ENCODE results near the gene STXBP5L.

Gene STXBP5L

GRCh38 chr3:120988994-120989393 lies 81.0 kb downstream of the STXBP5L start:
- TF ChIP-seq CTCF (IDR thresholded peaks at IDR 0.05) = no peak
- H3K9me3 ChIP-seq = peaks cover 4% of the 10 kb centered on the region

DNA sequence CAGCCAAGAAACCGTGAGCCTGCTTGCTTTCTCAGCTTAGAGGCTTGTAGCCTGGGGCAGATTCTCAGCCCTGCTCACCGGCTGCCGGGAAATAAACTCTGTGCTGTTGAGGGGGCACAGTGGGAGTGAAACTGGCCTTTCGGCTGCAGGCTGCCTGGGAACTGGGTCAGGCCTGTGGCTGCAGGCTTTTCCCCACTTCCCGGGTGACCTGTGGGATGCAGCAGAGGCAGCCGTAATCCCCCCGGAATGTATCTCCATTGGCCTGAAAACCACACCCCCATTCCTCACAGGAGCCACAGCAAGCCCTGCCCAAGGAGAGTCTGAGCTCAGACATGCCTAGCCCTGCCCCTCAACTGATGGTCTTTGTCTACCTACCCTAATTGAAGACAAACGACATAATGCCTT lies 110.9 kb downstream of the STXBP5L start:
- Histone ChIP-seq H3K4me3 (ENCODE audit: low read depth in 1 of 2, low read length in 1 of 2) (no peak overlapping the region), H3K9me3 (peaks cover 7% of the 10 kb centered on the region), H3K27ac (no peak overlapping the region), H3K27me3 (no peaks in the 10 kb centered on the region), H3K4me1 (ENCODE audit: control insufficient read depth in 1 of 2, insufficient read depth in 1 of 2, low read depth in 1 of 2, low read length in 1 of 2) (no peaks in the 10 kb centered on the region), H3K36me3 (no peaks in the 10 kb centered on the region)
- no peak for TF ChIP-seq CTCF (IDR thresholded peaks at IDR 0.05)

More at GRCh38 chr3:120988994-120989393, 81.0 kb downstream of the STXBP5L start:
- Histone ChIP-seq H3K27ac (no peak overlapping the region), H3K4me3 (ENCODE audit: low read depth in 1 of 2, low read length in 1 of 2) (no peak overlapping the region), H3K27me3 (no peaks in the 10 kb centered on the region), H3K36me3 (no peaks in the 10 kb centered on the region), H3K4me1 (ENCODE audit: control insufficient read depth in 1 of 2, insufficient read depth in 1 of 2, low read depth in 1 of 2, low read length in 1 of 2) (no peaks in the 10 kb centered on the region)

GRCh38 chr3:121063628-121064027 lies 155.6 kb downstream of the STXBP5L start:
- Histone ChIP-seq H3K9me3 (no peaks in the 10 kb centered on the region), H3K4me1 (ENCODE audit: control insufficient read depth in 1 of 2, insufficient read depth in 1 of 2, low read depth in 1 of 2, low read length in 1 of 2) (no peaks in the 10 kb centered on the region), H3K27ac (no peak overlapping the region), H3K4me3 (ENCODE audit: low read depth in 1 of 2, low read length in 1 of 2) (no peak overlapping the region), H3K36me3 (no peaks in the 10 kb centered on the region), H3K27me3 (no peaks in the 10 kb centered on the region)
- no peak for TF ChIP-seq CTCF (IDR thresholded peaks at IDR 0.05)

DNA sequence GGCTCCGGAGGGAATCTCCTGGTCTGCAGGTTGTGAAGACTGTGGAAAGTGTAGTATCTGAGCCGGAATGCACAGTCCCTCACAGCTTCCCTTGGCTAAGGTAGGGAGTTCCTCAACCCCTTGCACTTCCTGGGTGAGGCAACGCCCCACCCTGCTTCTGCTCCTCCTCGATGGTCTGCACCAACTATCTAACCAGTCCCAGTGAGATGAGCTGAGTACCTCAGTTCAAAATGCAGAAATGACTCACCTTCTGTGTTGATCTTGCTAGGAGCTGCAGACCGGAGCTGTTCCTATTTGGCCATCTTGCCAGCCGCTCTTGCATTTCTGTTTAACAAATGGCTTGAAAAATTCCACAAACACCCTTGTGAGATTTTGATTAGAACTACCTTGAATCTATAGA lies 156.1 kb downstream of the STXBP5L start:
- Histone ChIP-seq H3K4me1 (ENCODE audit: control insufficient read depth in 1 of 2, insufficient read depth in 1 of 2, low read depth in 1 of 2, low read length in 1 of 2) (no peaks in the 10 kb centered on the region), H3K36me3 (no peaks in the 10 kb centered on the region), H3K27ac (no peak overlapping the region), H3K9me3 (no peaks in the 10 kb centered on the region), H3K27me3 (no peaks in the 10 kb centered on the region), H3K4me3 (ENCODE audit: low read depth in 1 of 2, low read length in 1 of 2) (no peak overlapping the region)
- TF ChIP-seq CTCF (IDR thresholded peaks at IDR 0.05) = no peak

DNA sequence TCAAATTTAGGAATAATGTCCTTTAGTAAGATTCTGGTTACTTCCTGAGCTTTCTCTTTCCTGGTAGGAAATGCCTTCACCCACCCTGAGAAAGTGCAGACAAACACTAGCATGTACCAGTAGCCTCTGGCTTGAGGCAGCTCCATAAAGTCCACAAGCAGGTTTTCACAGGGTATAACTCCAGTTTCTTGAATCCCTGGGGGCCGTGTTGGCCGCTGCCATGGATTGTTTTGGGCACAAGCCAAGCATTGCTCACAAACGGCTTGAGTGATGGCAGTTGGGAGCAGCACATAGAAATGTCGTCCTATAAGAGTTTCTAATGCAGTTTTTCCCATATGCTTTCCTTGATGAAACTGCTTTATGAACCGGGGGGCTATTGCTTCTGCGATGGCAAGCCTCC lies 164.1 kb downstream of the STXBP5L start:
- H3K9me3 ChIP-seq = no peaks in the 10 kb centered on the region
- no peak overlapping the region for H3K27ac ChIP-seq
- H3K36me3 ChIP-seq = no peaks in the 10 kb centered on the region
- H3K4me1 ChIP-seq (ENCODE audit: control insufficient read depth in 1 of 2, insufficient read depth in 1 of 2, low read depth in 1 of 2, low read length in 1 of 2) = no peaks in the 10 kb centered on the region
- H3K27me3 ChIP-seq = no peaks in the 10 kb centered on the region
- no peak for TF ChIP-seq CTCF (IDR thresholded peaks at IDR 0.05)
- H3K4me3 ChIP-seq (ENCODE audit: low read depth in 1 of 2, low read length in 1 of 2) = no peak overlapping the region

GRCh38 chr3:121073011-121073410 lies 165.0 kb downstream of the STXBP5L start:
- Histone ChIP-seq H3K27ac (no peak overlapping the region), H3K4me1 (ENCODE audit: control insufficient read depth in 1 of 2, insufficient read depth in 1 of 2, low read depth in 1 of 2, low read length in 1 of 2) (no peaks in the 10 kb centered on the region)
- no peak for TF ChIP-seq CTCF (IDR thresholded peaks at IDR 0.05)

More at GRCh38 chr3:121073011-121073410, 165.0 kb downstream of the STXBP5L start:
- H3K9me3 ChIP-seq = no peaks in the 10 kb centered on the region
- no peaks in the 10 kb centered on the region for H3K27me3 ChIP-seq
- no peak overlapping the region for H3K4me3 ChIP-seq (ENCODE audit: low read depth in 1 of 2, low read length in 1 of 2)
- H3K36me3 ChIP-seq = no peaks in the 10 kb centered on the region

Data from neutrophil (primary cell).